ENCODE measurements around the gene TMPRSS9.
A peak's percentile ranks its signal among the peaks of the same experiment; 100 is the strongest.

The TMPRSS9 gene

DNA sequence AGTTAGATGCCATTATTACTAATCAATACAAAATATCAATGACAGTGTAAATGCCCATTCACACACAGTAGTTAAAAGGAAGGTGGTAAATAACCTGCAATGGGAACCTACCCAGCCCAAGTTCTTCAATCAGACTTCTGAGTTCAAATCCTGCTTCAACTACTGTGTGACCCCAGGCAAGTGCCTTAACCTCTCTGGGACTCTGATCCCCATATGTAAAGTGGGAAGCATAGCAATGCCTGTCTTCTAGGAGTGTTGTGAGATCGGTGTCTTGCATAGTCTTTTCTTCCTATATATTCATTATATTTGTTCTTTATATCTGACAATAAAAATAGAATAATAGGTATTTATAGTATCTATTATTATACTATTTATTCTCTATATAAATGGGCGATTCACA is 60.4 kb downstream of the TMPRSS9 start:
- DNase-seq (ENCODE audit: low read depth, low spot score): no peak

GRCh38 chr19:2421581-2422306 is 61.7 kb downstream of the TMPRSS9 start:
- DNase-seq (ENCODE audit: low read depth, low spot score): no peak

GRCh38 chr19:2423071-2423914 is 63.2 kb downstream of the TMPRSS9 start:
- no peak for DNase-seq (ENCODE audit: low read depth, low spot score)

GRCh38 chr19:2423915-2424685 is 64.0 kb downstream of the TMPRSS9 start:
- DNase-seq (ENCODE audit: low read depth, low spot score): no peak

DNA sequence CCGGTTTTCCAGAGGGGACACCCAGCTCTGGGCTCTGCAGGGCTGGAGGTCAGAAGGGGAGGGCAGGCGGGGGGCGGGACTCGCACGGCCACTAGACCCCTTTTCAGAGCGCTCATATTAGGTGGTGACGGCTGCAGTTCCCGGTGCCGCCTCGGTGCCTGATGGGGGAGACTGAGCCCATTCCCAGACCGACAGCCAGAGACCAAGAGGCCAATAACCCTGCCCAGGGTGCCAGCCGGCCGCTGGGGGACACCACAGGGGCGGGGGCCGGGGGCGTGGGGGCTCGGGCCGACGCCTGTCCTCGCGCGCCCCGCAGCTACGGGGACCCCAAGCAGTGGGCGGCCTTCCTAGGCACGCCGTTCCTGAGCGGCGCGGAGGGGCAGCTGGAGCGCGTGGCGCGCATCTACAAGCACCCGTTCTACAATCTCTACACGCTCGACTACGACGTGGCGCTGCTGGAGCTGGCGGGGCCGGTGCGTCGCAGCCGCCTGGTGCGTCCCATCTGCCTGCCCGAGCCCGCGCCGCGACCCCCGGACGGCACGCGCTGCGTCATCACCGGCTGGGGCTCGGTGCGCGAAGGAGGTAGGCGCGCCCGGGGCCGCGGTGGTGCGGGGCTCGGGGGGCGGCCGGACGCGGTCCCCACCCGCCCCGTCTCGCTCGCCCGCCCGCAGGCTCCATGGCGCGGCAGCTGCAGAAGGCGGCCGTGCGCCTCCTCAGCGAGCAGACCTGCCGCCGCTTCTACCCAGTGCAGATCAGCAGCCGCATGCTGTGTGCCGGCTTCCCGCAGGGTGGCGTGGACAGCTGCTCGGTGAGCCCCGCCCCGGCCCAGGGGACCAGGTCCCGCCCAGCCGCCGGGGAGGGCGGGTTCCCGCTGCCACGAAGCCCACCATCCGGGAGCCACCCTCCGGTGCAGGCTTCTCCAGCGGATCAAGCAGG is 64.9 kb downstream of the TMPRSS9 start:
- no peak for DNase-seq (ENCODE audit: low read depth, low spot score)

- DNase-seq (ENCODE audit: low read depth, low spot score): no peak
Measured at GRCh38 chr19:2425622-2426581, 65.8 kb downstream of the TMPRSS9 start.

DNA sequence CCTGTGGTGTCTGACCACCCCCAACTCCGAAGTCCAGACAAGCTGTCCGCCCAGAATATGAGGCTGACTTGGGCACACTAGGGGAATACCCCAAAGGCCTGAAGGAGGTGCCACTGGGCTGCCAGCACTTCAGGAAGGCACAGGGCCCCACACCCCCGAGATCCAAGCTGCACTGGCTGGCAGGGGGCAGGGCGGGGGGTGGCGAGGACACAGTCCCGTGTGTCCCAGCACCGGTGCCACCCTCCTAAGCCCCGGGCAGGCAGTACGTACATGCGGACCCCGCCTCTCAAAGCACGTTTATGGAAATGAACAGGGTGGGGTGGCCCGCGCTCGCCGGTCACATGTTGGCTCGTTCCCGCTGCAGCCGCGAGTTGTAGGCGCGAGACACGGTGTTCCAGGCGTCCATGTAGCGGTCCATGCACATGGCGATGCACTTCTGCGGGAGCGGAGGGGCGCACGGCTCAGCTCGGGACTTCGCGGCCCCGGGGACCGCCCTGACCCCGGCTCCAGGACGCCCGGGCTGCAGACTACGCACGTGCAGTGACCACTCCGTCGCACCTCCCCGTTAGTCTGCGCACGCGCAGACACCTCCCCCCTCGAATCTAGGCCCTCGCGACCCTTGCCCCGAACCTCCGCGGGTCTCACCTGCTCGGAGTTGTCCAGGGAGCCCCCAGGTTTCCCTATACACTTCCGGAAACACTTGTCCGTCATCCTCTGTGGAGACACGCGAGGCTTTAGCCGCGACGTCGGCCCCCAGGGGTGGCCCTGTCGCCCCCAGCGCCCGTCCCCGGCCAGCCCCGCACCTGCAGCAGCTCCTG is 66.8 kb downstream of the TMPRSS9 start:
- no peak for DNase-seq (ENCODE audit: low read depth, low spot score)

DNA sequence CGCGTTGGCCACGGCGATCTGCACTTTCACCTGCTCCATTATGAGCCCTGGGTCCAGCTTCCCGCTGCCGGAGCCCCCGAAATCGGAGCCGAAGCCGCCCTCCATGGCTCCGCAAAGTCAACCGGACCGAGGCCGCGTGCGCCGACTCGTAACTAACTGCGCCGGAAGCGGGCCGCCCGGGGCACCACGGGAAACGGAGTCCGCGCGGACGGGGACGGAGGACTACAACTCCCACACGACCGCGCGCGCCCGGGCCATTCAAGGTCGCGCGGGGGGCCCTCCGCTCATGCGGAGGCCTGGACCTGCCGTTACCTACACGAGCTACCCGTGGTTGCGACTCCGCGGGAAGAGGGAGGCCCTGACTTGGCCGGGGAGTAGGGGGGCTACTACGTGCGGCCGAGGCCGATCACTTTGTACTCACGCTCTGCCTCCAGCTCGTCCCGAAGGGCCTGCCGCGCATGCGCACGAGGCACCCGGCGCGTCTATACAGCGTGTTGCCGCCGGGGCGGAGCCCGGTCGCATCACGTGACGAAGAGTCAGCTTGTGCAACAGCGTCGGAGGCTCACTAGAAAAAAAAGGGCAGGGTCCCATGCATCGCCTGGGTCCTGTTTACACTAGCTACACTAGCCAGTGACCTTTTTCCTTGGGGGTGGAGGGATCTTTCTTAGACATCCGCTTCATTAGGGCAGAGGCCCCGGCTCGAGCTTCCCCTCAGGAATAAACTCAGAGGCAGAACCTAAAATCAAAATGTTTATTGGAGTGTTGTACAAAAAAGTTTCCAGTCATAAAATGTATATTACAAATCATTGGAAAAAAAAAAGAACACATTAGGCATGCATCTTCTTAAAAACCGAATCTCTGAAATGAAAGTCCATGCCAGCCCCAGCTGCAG is 67.6 kb downstream of the TMPRSS9 start, which contains the start of gene TIMM13:
TIMM13 (minus strand) TSS at position 158 of the 892 bp plus-strand sequence; CDS start at position 105, 53 bp downstream.
- DNase-seq (ENCODE audit: low read depth, low spot score): peak; percentile 95

DNA sequence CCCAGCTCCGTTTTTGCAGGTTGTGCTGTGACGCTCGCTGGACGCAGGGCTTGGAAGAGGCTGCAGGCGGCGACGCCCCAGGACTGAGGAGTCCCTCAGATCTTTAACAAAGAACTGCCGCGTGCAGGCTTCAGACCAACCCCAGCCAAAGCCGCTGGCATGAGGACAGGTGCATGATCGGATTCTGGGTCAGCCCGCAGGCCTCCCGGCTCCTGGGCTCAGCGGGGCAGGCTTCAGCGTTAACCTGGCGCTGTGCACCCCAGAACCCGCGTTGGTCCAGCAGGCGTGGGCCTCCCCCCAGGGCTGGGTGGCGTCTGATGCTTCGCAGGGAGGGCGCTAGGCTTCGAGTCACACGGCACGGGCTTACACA is 68.2 kb downstream of the TMPRSS9 start:
- DNase-seq (ENCODE audit: low read depth, low spot score): no peak

DNA sequence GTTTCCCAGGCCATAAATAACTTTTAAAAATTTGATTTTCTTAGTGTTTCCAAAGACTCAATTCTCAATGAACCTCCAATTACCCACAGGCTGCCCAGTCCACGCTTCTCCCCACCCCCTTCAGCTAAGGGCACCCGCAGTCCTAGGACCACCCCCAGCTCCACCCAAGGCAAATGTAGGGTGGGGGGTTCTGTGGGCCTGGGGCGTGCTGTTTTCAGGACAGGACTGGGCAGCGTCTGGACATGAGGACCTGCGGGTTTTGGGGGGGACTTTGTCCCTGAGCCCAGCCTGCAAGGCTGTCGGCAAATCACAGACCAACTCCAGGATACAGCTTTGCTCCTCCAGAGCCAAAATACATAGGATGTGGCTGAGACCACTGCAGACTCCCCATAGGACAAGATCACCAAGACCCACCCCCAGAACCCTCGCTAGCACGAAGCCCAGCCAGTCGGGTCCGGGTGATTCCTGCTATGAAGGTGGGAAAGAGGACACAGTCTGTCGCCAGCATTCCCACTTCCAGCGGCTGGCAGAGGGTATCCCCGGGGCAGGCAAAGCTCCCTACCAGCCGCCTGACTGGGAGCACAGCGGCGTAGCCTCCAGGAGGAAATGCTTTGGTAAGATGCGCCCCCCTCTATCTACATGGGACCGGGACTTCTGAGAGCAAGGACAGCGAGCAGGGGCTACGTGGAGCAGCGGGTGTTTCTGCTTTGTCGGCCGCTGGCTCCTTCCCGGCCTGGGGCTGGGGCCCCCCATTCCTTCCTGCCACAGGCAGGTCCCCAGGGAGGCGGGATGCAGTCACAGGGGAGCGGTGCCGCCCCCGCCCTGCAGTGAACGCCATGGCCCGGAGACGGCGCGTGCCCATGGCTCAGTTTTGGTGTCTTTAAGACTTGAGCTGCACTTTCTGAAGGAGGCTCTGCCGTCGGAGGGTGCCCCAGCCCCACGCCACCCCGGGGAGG is 69.0 kb downstream of the TMPRSS9 start:
- DNase-seq (ENCODE audit: low read depth, low spot score): no peak

DNA sequence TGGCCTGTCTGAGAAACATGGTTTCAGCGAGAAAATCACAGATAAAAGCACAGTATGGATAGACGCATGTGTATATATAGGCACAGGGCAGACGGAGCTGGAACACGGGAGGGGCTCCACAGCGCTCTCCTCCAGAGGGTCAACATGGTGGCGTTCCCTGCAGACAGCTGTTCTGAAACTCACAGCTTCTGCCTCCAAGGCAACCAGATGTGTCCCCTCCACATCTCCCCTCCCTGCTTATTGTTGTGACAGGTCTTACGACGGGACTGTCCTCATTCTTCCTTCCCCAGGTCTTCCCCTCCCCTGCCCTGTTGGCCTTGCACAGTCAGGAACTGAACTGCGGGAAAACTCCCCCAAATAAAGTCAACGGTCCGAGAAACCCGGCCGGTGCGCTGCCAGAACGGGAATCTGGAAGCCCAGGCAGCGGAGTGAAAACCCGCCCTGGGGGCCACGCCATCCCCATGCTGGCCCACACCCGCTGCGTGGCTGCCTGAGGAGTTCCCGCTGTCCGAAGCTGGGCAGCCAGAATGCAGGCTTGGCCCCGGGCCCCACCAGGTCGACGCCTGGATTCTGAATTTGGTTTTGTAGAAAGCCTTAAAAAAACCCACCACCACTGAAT is 70.0 kb downstream of the TMPRSS9 start:
- no peak for DNase-seq (ENCODE audit: low read depth, low spot score)

GRCh38 chr19:2431318-2432055 is 71.4 kb downstream of the TMPRSS9 start:
- no peak for DNase-seq (ENCODE audit: low read depth, low spot score)

- DNase-seq (ENCODE audit: low read depth, low spot score): no peak
Measured at GRCh38 chr19:2432131-2432848, 72.2 kb downstream of the TMPRSS9 start.

DNA sequence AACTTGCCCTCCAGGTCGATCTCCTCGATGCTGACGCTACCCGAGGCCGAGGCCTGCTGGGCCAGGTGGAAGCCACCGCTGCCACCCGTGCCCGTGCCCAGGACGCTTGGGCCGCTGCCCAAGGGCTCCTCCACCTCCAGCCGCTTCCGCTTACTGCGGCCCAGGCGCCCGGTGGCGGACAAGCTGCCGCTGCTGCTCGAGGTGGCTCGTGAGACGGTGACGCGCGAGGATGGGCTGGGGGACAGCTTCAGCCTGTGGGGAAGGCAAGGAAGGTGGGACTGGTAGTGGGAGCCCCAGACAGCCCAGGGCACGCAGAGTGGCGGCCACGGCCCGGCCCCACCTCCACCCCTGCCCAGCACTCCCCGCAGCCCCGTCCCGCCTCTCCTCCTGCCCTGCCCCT is 73.8 kb downstream of the TMPRSS9 start:
- no peak for DNase-seq (ENCODE audit: low read depth, low spot score)

DNA sequence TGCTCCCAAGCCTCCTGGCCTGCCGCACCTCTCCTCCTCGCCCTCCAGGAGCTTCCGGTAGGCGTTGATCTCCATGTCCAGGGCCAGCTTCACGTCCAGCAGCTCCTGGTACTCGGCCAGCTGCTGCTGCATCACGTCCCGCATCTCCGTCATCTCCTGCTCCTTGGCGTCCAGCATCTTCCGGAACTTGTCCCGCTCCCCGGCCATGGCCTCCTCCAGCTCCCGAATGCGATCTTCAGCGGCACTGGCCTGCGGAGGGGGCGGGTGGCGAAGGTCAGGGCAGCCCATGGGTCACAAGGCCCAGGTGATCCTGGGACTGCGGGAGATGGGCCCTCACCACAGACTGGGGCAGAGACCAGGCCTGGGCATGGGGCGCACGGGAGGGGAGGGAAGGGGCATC is 74.2 kb downstream of the TMPRSS9 start:
- DNase-seq (ENCODE audit: low read depth, low spot score): no peak
